ENCODE results near the gene DUSP23.

- TF ChIP-seq CTCF (IDR thresholded peaks at IDR 0.05) (no peak), POLR2A (IDR thresholded peaks at IDR 0.05) (no peak)
Measured at GRCh38 chr1:159750621-159751020, 30.1 kb upstream of the DUSP23 start.

Data from Peyer's patch (tissue), 4 donors.